DLD1 (cell line): ENCODE results near the gene CCL20.
"Not testable (repeated sequence)": the region's sequence is repeated elsewhere in the genome, so short reads cannot be mapped to it uniquely, and the experiment has no call there.

Source experiments
- in situ Hi-C: cut with HindIII; loops from 2 replicates; pipeline ENCODE4 v1.10.0; 2017; ENCODE audit warnings: low sequenced_read_pairs

The CCL20 gene, protein sequence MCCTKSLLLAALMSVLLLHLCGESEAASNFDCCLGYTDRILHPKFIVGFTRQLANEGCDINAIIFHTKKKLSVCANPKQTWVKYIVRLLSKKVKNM

DNA sequence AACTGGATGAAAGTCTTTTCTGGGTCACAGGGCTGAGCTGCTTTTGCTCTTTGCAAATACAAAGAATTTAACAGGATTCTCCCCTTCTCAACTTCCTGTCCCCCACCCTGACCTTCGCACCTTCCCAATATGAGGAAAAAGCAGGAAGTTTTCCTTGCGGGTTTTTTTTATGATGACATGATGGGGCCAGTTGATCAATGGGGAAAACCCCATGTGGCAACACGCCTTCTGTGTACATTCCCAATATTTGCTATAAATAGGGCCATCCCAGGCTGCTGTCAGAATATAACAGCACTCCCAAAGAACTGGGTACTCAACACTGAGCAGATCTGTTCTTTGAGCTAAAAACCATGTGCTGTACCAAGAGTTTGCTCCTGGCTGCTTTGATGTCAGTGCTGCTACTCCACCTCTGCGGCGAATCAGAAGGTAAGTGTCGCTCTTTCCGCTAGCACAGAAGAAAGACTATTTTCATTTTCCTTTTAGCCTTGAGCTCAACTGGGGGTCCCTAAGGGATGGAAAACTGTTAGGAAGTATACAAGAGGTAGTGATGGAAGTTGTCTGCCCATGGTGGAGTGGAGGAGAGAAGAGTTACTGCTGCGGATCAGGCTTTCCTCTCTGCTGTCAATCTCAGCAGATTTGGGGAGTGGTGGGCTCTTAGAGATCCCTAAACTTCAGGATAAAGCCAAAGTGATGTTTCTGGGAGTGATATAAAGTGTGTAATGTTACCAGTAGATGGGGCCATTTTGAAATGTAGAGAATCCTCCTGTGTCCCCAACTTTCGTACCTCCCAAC is at the start of gene CCL20:
Gene CCL20 (plus strand): TSS at position 281 of the 792 bp plus-strand sequence. CDS start 70 bp downstream, at position 351.
- in situ Hi-C loops = no loop called here

DNA sequence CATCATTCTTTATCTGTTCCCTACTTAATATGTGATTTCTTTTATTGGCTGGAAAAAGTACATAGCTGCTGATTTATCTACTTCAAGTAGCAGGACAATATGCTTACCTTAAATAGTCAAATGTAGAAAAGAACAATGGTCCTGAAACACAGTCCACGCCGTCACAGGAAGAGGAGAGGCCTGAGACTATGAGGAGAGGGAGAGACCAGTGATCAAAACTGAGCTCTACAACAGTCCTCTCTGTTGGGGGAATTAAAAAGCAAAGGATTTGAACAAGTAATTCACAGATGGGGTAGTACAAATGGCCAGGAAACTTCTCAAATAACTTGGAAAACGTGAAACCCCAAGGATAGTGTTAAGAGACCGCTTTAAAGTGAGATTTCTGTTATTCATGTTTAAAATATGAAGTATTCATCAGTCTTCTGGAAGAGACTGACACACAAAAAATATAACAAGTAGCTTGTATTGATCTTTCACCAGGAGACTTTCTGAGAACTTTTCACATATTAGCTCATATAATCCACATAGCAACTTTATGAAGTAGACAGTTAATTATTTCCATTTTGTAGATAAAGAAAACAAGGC is 47.8 kb upstream of the CCL20 start:
- in situ Hi-C loops = no loop called here

DNA sequence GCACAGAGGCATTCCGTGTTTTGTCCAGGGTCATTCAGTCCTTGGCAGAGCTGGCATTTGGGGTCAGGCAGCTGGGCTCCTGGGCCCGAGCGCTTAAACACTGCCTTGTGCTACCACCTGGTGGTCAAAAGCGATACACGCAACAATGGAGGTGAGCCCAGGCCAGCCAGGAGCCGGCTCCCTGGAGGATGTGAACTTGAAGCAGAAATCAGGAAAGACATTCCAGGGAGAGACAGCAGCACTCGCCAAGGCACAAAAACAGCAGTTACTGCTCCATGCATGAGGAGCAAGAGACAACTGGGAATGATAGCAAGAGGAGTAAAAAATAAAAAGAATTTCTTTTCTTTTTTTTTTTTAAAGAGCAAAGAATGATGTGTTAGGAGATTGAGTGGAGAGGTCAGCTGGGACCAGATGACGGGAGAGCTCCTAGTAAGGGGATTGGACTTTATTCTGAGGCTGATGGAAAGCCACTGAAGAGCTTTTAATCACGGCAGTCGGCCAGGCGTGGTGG is 47.2 kb upstream of the CCL20 start:
- in situ Hi-C loops = no loop called here

DNA sequence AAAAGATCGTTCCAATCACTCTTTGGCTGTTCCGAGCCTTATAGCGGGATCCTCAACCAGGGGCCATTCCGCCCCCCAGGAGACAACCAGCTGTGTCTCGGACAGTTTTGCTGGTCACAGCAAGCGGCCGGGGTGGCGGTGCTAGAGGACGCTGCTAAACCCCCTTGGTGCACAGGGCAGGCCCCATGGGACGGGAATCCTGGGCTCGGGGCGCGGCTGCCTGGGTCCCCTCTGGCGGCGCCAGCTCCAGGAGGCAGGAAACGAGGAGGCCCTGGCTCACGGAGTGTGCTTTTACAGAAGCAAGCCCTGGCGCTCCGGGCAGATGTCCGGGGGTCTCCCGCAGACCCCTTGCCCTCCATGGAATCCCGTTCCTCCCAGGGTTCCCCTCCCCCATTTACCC is 45.8 kb upstream of the CCL20 start:
- in situ Hi-C loops = no loop called here

DNA sequence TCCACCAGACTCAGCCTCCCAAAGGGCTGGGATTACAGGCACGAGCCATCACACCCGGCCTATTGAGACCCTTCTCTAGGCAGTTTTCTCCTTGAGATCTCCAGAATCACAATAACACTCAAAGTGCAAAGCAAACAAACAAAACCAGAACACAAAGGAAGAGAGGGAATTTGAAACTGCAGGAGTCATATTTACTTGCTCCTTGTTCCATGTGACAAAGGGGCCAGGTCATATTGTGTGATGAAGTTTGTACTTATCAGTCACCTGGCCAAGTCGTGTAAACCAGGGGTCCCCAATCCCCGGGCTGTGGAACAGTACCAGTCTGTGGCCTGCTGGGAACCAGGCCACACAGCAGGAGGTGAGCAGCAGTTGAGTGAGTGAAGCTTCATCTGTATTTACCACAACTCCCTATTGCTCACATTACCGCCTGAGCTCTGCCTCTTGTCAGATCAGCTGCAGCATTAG is 41.4 kb upstream of the CCL20 start:
- in situ Hi-C loops = no loop called here

DNA sequence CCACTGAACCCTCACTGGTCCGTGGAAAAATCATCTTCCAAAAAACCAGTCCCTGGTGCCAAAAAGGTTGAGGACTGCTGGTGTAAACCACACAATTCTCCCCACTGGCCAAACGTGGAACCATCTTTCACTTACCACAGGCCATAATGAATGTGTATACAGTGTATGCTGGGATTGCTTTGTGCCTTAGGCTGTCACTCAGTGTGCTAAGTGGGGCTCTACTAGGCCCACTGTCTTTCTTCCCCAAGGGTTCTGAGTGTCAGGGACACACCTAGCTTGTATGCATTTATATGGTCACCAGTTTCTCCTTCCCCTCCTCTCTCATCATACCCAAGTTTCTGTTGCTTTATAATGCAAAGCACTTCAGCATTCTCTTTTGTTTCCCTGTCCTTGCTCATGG is 40.7 kb upstream of the CCL20 start:
- in situ Hi-C loops = no loop called here

DNA sequence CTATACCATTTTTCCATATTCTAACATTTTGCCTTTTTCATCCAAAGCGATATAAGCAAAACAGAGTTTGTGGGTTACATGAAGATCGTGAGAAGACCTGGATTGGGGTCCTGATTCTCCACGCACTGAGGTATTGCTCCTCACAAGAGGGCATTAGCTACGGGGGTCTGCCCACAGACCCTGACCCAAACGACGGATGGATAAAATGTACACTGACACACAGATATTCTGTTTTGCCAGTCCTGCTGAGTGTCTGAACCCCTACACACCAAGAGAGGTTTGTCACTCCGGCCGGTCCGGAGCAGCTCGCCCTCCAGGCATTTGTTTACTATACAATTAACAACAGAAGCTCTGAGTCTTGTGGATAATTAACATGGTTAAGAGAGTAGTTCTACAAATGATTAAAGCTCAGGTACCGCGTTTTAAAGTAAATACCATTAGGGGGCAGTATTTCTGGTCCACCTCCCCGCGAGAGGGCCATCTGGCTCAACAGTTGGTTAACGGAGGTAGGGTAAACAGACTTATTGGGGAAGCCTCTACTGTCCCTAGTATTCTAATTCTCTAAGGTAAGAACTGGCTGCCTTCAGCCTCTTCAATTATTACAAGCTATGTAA is 39.5 kb upstream of the CCL20 start:
- in situ Hi-C loops = no loop called here

DNA sequence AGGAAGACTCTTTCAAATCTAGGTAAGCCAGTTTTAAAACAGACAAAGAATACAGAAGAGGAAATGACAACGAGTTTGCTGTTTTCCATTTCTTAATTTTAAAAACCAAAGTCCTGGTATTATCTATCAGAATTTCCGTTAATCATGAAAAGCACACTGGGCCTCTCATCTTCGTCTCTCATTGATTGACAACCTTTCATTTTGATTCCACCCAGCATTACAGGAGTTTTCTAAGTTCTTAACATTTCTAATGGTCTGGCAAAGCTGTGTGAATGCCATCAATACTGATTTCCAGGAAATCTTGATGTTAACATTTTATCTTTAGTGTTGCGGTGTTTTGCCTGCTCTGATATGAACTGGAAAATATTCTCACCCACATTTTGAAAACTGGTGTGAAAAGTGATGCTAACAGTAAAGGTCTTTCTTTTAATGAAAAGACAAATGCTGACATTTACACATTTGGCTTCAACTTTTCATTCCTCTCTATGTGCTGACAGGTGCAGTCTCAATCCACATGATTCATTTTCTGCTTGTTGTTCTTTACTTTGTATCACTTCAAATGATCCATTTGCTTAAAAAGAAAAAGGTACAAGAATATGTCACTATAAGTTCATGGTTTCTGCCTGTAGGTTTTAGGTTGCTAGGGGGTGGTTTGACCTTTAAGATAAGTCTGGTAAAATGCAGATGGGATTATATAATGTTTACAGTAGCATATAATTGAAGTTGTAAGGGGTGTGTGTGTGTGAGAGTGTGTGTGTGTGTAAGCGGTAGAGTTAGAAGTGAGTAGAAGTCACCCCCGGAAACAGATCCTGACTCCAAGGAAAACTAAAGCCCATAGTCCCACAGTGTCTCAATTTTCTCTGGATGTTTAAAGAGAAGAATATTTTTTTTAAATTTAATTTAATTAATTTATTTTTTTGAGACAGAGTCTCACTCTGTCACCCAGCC is 38.5 kb upstream of the CCL20 start:
- in situ Hi-C loops = no loop called here

DNA sequence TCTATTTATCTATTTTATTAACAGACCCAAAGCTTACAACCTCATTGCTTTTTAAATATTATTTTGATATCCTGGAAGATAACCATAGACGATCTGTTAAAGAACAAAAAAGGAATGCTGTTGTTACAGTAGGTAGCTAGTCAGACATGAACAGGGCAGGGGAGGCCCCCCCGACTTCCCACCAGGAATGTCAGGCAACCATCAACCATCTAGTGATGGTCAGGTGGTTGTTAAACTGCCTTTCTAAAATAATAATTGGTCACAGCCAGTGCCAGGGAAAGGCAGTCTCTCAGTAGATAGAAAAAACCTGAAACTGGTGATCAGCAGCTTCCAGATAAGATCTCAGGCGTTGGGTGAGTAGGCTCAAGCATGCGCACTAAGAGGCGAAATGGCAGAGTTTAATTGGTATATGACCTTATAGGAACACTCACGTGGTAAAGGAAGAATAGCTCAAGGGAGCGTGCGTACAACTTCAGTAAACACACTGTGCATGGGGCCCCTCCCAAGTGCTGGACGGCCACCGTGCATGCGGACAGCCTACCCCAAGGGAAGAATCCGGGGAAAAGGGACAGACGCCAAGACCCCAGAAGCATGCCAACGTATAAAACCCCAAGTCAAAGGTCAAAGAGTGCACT is 32.5 kb upstream of the CCL20 start:
- in situ Hi-C loops = no loop called here

DNA sequence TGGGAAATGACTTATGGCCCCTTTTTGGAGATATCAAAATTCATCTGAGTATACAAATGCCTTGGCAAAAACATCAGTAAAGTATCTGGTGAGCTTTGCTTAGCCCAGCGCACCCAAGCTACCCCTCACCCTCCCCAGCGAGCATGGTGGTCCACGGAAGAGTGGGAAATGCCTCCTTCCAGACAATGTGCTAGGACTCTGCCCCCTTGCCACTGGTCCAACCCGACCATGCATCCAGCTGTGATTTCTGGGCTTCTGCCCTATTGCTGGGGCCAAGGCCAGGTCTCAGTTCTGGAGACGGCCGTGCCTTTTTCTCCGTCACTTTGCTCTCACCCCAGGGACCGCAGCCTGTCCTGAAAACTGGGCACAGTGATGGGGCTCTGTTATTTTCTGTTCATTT is 31.8 kb upstream of the CCL20 start:
- in situ Hi-C loops = no loop called here

DNA sequence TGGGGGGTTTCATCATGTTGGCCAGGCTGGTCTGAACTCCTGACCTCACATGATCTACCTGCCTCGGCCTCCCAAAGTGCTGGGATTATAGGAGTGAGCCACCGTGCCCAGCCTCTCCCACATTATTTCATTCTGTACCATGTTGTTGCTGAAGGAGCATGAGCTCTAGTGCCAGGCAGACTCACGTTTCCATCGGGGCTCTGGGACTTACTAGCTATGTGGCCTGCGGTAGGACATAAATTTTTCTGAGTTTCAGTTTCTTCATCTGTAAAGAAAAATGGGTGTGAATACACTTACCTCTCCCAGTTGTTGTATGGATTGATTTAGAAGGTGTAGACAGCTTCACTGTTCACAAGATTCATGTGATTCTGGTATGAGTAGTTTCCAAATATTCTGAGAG is 30.8 kb upstream of the CCL20 start:
- in situ Hi-C loops = no loop called here

DNA sequence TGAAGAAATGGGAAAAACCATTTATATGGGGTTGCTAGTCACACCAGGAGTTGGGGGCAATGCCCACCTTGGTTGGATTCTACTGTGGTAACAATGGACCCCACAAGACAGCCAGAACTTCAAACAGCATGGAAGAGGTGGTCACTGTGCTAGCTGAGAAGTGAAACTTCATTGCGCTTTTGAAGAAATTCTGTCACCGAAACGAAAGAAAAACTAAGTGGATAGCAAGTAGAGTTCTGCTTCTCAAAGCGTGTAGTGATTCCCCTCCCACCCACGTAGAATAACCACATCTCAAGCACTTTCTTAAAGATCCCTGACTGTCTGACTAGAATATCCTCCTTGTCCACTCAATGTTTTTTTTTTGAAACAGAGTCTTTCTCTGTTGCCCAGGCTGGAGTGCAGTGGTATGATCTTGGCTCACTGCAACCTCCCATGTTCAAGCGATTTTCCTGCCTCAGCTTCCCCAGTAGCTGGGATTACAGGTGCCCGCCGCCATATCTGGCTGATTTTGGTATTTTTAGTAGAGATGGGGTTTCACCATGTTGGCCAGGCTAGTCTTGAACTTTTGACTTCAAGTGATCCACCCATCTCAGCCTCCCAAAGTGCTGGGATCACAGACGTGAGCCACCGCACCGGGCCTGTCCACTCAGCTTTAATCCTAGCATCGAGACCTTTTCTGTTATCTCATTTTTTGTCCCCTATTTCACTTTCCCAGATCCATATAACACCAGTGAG is 30.1 kb upstream of the CCL20 start:
- in situ Hi-C loops = no loop called here

DNA sequence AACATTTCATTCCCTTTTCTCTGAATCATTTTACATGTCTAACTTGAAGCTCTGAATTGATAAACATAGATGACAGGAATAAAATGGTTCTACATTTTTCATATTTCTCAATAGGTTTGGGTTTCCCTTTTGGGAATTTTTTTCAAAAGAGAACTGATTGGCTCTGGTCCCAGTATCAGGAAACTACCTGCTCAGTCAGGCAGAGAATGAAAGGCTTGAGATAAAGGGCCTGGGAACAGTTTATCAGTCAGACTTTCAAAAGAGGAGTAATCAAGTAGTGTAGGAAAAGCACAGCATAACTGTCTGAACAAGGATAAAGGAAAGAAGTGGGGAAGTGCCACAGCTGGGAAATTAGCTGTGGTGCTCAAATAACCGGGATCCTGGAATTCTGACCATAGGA is 28.3 kb upstream of the CCL20 start:
- in situ Hi-C loops = no loop called here

DNA sequence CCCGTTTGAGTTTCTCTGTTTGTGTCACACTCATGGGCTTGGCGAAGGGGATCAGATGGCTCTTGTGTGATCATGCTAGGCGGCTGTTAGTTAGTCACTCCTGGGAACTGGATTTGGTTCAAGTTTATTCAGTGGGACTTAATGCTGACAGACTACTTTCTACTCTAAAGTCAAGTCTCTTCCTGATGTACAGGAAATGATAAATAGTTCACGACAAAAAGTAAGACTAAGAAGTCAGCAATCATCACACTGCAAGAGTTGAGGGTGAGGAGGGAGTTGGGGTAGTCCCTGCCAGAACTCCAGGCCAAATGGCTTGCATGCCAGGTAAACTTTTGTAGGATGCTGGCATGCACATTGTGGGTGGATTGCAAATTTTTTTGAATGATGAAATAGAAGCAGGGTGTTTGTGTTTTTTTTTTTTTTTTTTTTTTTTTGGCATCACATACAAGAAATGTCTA is 25.1 kb upstream of the CCL20 start:
- in situ Hi-C loops = no loop called here

DNA sequence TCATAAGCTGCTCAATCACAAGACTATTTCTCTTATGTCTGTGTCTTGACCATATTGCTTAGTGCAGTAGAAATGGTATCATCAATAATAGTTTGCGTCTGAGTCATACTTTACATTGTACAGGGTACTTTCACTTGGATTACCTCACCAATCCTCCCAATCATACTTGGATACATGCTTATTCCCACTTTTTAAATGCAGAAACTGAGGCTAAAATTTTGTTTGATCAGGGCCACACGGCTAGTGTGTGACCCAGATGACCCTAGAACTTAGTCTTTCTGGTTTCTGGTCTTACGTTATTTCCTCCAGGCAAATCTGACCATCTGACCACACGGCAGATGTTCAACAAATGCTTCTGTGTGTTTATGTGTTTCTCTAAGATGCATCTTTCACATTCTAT is 23.8 kb upstream of the CCL20 start:
- in situ Hi-C loops = no loop called here

DNA sequence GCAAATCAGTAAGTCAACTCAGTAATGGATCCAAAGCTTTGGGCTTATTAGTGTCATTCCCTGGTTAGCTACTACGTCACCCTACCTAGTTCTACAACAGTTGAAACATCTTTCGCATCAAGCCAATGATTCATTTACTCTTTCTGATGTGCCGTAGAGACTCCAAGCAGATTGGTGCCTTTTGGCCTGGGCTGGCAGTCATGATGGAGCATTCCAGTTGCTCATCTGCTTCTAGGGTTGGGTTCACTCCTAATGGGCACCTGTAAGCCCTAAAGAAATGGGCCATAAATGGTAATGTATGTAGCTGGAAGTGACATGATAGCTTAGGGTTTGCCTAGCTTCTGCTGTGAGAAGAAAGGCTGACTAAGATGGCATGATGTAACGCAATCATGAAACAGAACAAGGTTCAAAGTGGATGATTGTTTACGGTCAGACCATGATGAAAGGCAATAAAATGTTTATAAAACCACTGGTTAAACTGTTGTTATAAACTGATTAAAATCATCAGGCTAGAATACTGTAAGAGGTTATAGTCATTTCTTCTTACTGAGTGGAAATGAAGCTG is 20.4 kb upstream of the CCL20 start:
- in situ Hi-C loops = no loop called here

DNA sequence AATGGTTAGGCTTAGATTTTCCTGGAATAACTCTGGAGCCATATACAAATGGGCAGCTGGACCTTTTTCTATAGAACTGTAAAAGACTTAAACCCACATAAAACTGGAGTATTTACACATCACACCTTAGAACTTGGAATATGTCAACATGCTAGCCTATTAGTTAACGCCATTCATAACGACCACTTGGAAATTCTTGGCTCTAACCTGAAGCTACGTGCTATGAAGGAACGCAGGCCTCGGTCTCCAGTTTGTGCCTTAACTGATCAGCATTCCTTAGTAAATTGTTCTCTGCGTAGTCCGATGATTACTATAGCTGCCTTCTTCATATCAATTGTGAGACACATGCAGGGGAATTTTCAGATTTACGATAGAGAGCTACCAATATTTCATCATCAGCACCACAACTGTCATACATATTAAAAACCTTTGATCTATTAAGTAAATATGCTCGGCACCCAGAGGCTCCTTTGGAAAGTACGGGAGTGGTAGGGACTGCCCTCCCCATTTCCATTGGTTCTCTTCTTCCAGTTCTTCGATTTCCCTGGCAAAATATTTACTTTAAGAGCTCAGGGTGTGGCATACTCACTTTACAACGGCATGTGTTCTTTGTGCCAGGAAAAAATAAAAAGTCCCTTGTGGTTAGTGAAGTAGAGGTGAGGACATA is 17.5 kb upstream of the CCL20 start:
- in situ Hi-C loops = no loop called here

DNA sequence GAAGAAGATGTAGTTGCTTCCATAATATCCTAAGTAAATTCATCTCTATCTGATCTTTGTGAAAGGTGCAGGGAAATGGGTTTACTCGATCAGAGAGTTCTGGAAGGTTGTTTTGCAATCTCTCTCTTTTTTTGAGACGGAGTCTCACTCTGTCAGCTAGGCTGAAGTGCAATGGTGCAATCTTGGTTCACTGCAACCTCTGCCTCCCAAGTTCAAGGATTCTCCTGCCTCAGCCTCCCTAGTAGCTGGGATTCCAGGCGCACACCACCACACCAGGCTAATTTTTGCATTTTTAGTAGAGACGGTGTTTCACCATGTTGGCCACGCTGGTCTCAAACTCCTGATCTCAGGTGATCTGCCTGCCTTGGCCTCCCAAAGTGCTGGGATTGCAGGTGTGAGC is 16.9 kb upstream of the CCL20 start:
- in situ Hi-C loops = not testable (repeated sequence)

DNA sequence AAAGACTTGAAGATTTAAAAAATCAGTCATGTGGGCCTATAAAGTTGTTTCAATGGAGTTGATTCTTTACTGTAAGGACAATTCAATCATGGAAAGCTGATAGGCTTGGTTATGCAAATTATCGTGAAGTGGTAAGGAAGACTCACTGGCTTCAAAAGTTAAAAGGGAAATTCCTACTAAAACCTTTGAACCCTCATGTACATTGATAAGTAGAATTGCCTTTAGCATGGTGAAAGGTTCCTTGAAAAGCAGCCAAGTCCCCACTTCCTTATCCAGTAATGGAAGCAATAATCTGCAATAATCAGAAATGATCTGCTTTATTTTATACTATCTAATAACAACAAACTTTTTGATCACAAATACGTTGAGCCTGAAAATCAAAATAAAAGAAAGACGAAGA is 14.4 kb upstream of the CCL20 start:
- in situ Hi-C loops = no loop called here
